Effector CD8-positive, alpha-beta T cell (primary cell): Measurements from ENCODE around the gene ARID3A.

ENCODE experiments used
- DNase-seq: peaks from one replicate; lab custom pipeline; 2025; lab: John Stamatoyannopoulos, UW

ARID3A gene

GRCh38 chr19:912181-913079, 13.4 kb upstream of the ARID3A start:
- peak; percentile 41 for DNase-seq

- DNase-seq = peak; percentile 69
Measured at GRCh38 chr19:913080-913748, 12.6 kb upstream of the ARID3A start, which contains the start of gene R3HDM4. Gene R3HDM4 (minus strand): TSS chr19:913219. CDS start chr19:913157, 62 bp downstream.

- DNase-seq = no peak
Measured at GRCh38 chr19:916645-917322, 9.1 kb upstream of the ARID3A start.

- peak; percentile 11 for DNase-seq
Measured at GRCh38 chr19:917323-918151, 8.3 kb upstream of the ARID3A start, which contains the start of gene KISS1R. Gene KISS1R (plus strand): TSS chr19:917333. CDS start chr19:917503, 170 bp downstream.

GRCh38 chr19:918152-918437, 7.7 kb upstream of the ARID3A start:
- DNase-seq = no peak

GRCh38 chr19:918481-919198, 7.2 kb upstream of the ARID3A start:
- no peak for DNase-seq

- DNase-seq = no peak
Measured at GRCh38 chr19:919199-920050, 6.4 kb upstream of the ARID3A start.

GRCh38 chr19:920051-920864, 5.6 kb upstream of the ARID3A start:
- DNase-seq = peak; percentile 53

- no peak for DNase-seq
Measured at GRCh38 chr19:924553-925086, 1.2 kb upstream of the ARID3A start.

- peak; percentile 60 for DNase-seq
Measured at GRCh38 chr19:925087-925525, 729 bp upstream of the ARID3A start.

GRCh38 chr19:926323-926588, 421 bp downstream of the ARID3A start:
- no peak for DNase-seq

GRCh38 chr19:926589-927350, 935 bp downstream of the ARID3A start:
- no peak for DNase-seq

GRCh38 chr19:927351-927779, 1.5 kb downstream of the ARID3A start:
- no peak for DNase-seq

- no peak for DNase-seq
Measured at GRCh38 chr19:927780-928401, 2.1 kb downstream of the ARID3A start.

- no peak for DNase-seq
Measured at GRCh38 chr19:928471-929202, 2.8 kb downstream of the ARID3A start.

- no peak for DNase-seq
Measured at GRCh38 chr19:929203-929890, 3.5 kb downstream of the ARID3A start.

- DNase-seq = no peak
Measured at GRCh38 chr19:929891-930258, 4.0 kb downstream of the ARID3A start.
